ENCODE measurements around the gene PDK2. TPM values are rescaled to one million over a fixed set of nuclear protein-coding genes. Genes with fewer than 3 reads are reported as not detected.
A peak's percentile ranks its signal among the peaks of the same experiment; 100 is the strongest.

Gene PDK2
- total RNA-seq, 5 donors from 2014 or later (not counting 1 experiment from before 2014, with no cell fraction given) = 18.8 to 37.2 (median 30.0) TPM

GRCh38 chr17:50099003-50099402 lies 3.9 kb downstream of the PDK2 start:
- no peaks in the 10 kb centered on the region for H3K27me3 ChIP-seq (replicated peaks in 1 of 2; ENCODE audit: control insufficient read depth in 2 of 2, extremely low read depth in 1 of 2, insufficient read depth in 2 of 2, low read length in 1 of 2)
- H3K9me3 Mint-ChIP-seq = no peaks in the 10 kb centered on the region
- peaks cover 5 to 34% of the 10 kb centered on the region in 2 experiments for H3K4me1 ChIP-seq (ENCODE audit: control insufficient read depth in 1 of 2, extremely low read depth in 1 of 2, insufficient read depth in 2 of 2, low read length in 2 of 2)
- peaks cover 12 to 40% of the 10 kb centered on the region in 2 donors for H3K36me3 ChIP-seq (ENCODE audit: control insufficient read depth in 2 of 2, extremely low read depth in 1 of 2, insufficient read depth in 1 of 2, low read length in 1 of 2)
- H3K4me3 Mint-ChIP-seq = no peak overlapping the region
- peaks cover 36 to 51% (median 39%) of the 10 kb centered on the region in 3 donors for H3K4me1 Mint-ChIP-seq
- H3K9me3 ChIP-seq = no peaks in the 10 kb centered on the region
- ChIA-PET POLR2A (no interaction called here), CTCF (interaction anchor here in 1 of 2 donors (1.0 kb wide), 1 partner anchor 8 kb away, joined by 5 read pairs; no protein-coding TSS in a partner anchor)
- no peak overlapping the region for H3K4me3 ChIP-seq (ENCODE audit: control insufficient read depth in 1 of 2, extremely low read depth in 1 of 2, low read length in 1 of 2)
- no peak for ATAC-seq (replicated peaks in 1 of 4)
- WGBS (ENCODE audit: insufficient coverage) = 89% methylated on average over 3 of the region's 5 CpGs
- H3K27ac Mint-ChIP-seq = no peak overlapping the region
- no peak for DNase-seq
- H3K27ac ChIP-seq (ENCODE audit: low read length) = no peak overlapping the region
- no peaks in the 10 kb centered on the region for H3K27me3 Mint-ChIP-seq
- peaks cover 16% of the 10 kb centered on the region for H3K36me3 Mint-ChIP-seq

GRCh38 chr17:50100480-50100883 lies 5.3 kb downstream of the PDK2 start:
- ATAC-seq (replicated peaks in 1 of 4) = no peak
- H3K4me1 ChIP-seq (ENCODE audit: control insufficient read depth in 1 of 2, extremely low read depth in 1 of 2, insufficient read depth in 2 of 2, low read length in 2 of 2) = peaks cover 5 to 29% of the 10 kb centered on the region in 2 experiments
- 92% methylated on average over 2 of the region's 5 CpGs for WGBS (ENCODE audit: insufficient coverage)
- ChIA-PET POLR2A (no interaction called here), CTCF (interaction anchor here in 1 of 2 donors (0.6 kb wide), 1 partner anchor 763 kb away, joined by 3 read pairs; no protein-coding TSS in a partner anchor)
- no peak for DNase-seq
- no peak overlapping the region for H3K4me3 Mint-ChIP-seq
- no peak overlapping the region for H3K4me3 ChIP-seq (ENCODE audit: control insufficient read depth in 1 of 2, extremely low read depth in 1 of 2, low read length in 1 of 2)
- H3K27me3 ChIP-seq (replicated peaks in 1 of 2; ENCODE audit: control insufficient read depth in 2 of 2, extremely low read depth in 1 of 2, insufficient read depth in 2 of 2, low read length in 1 of 2) = no peaks in the 10 kb centered on the region
- H3K9me3 ChIP-seq = no peaks in the 10 kb centered on the region
- no peaks in the 10 kb centered on the region for H3K9me3 Mint-ChIP-seq
- no peak overlapping the region for H3K27ac ChIP-seq (ENCODE audit: low read length)
- H3K27ac Mint-ChIP-seq = peak overlapping the region in 1 of 2 donors; percentile 48
- H3K36me3 ChIP-seq (ENCODE audit: control insufficient read depth in 2 of 2, extremely low read depth in 1 of 2, insufficient read depth in 1 of 2, low read length in 1 of 2) = peaks cover 15 to 43% of the 10 kb centered on the region in 2 donors
- H3K36me3 Mint-ChIP-seq = peaks cover 16% of the 10 kb centered on the region
- peaks cover 30 to 36% (median 31%) of the 10 kb centered on the region in 3 donors for H3K4me1 Mint-ChIP-seq
- H3K27me3 Mint-ChIP-seq = no peaks in the 10 kb centered on the region

- 90% methylated on average over 11 of the region's 15 CpGs for WGBS (ENCODE audit: insufficient coverage)
- Histone ChIP-seq H3K9me3 (no peaks in the 10 kb centered on the region), H3K27ac (ENCODE audit: low read length) (no peak overlapping the region), H3K4me3 (ENCODE audit: control insufficient read depth in 1 of 2, extremely low read depth in 1 of 2, low read length in 1 of 2) (no peak overlapping the region), H3K36me3 (ENCODE audit: control insufficient read depth in 2 of 2, extremely low read depth in 1 of 2, insufficient read depth in 1 of 2, low read length in 1 of 2) (peaks cover 15 to 47% of the 10 kb centered on the region in 2 donors), H3K4me1 (ENCODE audit: control insufficient read depth in 1 of 2, extremely low read depth in 1 of 2, insufficient read depth in 2 of 2, low read length in 2 of 2) (peaks cover 2 to 26% of the 10 kb centered on the region in 2 experiments), H3K27me3 (replicated peaks in 1 of 2; ENCODE audit: control insufficient read depth in 2 of 2, extremely low read depth in 1 of 2, insufficient read depth in 2 of 2, low read length in 1 of 2) (no peaks in the 10 kb centered on the region)
- H3K27ac Mint-ChIP-seq = no peak overlapping the region
- ChIA-PET POLR2A (no interaction called here), CTCF (no interaction called here)
- ATAC-seq (replicated peaks in 1 of 4) (no peak), DNase-seq (no peak)
- H3K4me3 Mint-ChIP-seq = no peak overlapping the region
- no peaks in the 10 kb centered on the region for H3K9me3 Mint-ChIP-seq
- H3K27me3 Mint-ChIP-seq = no peaks in the 10 kb centered on the region
- peaks cover 16% of the 10 kb centered on the region for H3K36me3 Mint-ChIP-seq
- H3K4me1 Mint-ChIP-seq = peaks cover 25 to 32% (median 26%) of the 10 kb centered on the region in 3 donors
Observed at GRCh38 chr17:50100921-50101345, 5.8 kb downstream of the PDK2 start.

- peaks cover 20% of the 10 kb centered on the region for H3K36me3 Mint-ChIP-seq
- ATAC-seq (replicated peaks in 1 of 4) (no peak), DNase-seq (no peak)
- peaks cover 0 to 20% of the 10 kb centered on the region in 2 experiments for H3K4me1 ChIP-seq (ENCODE audit: control insufficient read depth in 1 of 2, extremely low read depth in 1 of 2, insufficient read depth in 2 of 2, low read length in 2 of 2)
- no peak overlapping the region for H3K4me3 Mint-ChIP-seq
- POLR2A ChIA-PET = no interaction called here
- H3K27ac Mint-ChIP-seq = no peak overlapping the region
- no peaks in the 10 kb centered on the region for H3K27me3 Mint-ChIP-seq
- no peaks in the 10 kb centered on the region for H3K9me3 Mint-ChIP-seq
- H3K27me3 ChIP-seq (replicated peaks in 1 of 2; ENCODE audit: control insufficient read depth in 2 of 2, extremely low read depth in 1 of 2, insufficient read depth in 2 of 2, low read length in 1 of 2) = no peaks in the 10 kb centered on the region
- no peaks in the 10 kb centered on the region for H3K9me3 ChIP-seq
- WGBS (ENCODE audit: insufficient coverage) = 85% methylated on average over 14 of the region's 17 CpGs
- peaks cover 19 to 26% (median 20%) of the 10 kb centered on the region in 3 donors for H3K4me1 Mint-ChIP-seq
- peaks cover 15 to 49% of the 10 kb centered on the region in 2 donors for H3K36me3 ChIP-seq (ENCODE audit: control insufficient read depth in 2 of 2, extremely low read depth in 1 of 2, insufficient read depth in 1 of 2, low read length in 1 of 2)
- H3K4me3 ChIP-seq (ENCODE audit: control insufficient read depth in 1 of 2, extremely low read depth in 1 of 2, low read length in 1 of 2) = no peak overlapping the region
- H3K27ac ChIP-seq (ENCODE audit: low read length) = no peak overlapping the region
- CTCF ChIA-PET = no interaction called here
Observed at GRCh38 chr17:50101346-50102163, 6.4 kb downstream of the PDK2 start.

DNA sequence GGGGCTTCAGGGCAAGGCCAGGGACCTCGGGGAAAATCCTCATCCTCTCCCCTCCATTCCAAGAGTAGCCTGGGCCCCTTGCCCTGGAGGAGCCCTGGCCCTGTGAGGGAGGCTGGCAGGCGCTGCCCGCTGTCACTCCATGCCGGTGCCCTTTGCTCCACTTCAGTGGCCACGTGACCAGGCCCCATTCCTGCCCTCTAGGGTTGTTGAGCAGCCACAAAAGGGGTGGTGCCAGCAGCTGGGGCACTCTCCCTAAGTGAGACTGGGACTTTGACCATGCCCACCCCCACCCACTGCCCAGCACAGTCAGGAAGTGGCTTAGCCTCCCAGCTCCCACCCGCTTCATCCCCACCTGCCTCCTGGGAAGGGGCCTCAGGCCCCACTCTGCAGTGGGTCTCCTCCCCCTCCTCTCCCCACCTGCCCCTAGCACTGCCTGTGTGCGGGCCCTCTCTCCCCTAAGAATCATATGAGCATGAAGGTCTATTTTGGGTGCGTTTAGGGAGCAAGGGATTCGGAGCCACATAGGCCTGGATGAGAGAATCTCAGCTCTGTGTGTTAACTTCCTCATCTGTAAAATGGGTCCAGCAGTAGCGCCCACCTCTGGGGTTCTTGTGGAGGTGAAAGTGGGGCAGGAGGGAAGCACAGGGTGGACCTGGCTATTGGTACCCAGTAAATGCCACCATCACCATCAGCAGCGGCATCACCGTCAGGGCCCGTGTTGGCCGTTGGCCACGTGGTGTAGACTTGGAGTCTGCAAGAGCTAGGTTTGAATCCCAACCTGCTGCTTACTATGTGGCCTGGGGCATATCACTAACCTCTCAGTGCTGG lies 7.2 kb downstream of the PDK2 start:
- POLR2A ChIA-PET = interaction anchor here in 1 of 2 donors (0.6 kb wide), 1 partner anchor 276 kb away, joined by 3 read pairs; no protein-coding TSS in a partner anchor
- no peak for ATAC-seq (replicated peaks in 1 of 4)

GRCh38 chr17:50103252-50103651 lies 8.1 kb downstream of the PDK2 start:
- H3K4me3 ChIP-seq (ENCODE audit: control insufficient read depth in 1 of 2, extremely low read depth in 1 of 2, low read length in 1 of 2) = no peak overlapping the region
- H3K4me3 Mint-ChIP-seq = no peak overlapping the region
- POLR2A ChIA-PET = interaction anchor here in 1 of 2 donors (0.6 kb wide), 2 partner anchors 277 to 400 kb away, joined by 3 to 5 read pairs; no protein-coding TSS in a partner anchor
- WGBS (ENCODE audit: insufficient coverage) = 92% methylated on average over 2 of the region's 2 CpGs
- H3K36me3 ChIP-seq (ENCODE audit: control insufficient read depth in 2 of 2, extremely low read depth in 1 of 2, insufficient read depth in 1 of 2, low read length in 1 of 2) = peaks cover 15 to 55% of the 10 kb centered on the region in 2 donors
- CTCF ChIA-PET = interaction anchor here in 1 of 2 donors (0.6 to 1.6 kb wide), 2 partner anchors 9 to 79 kb away, joined by 3 to 6 read pairs; no protein-coding TSS in a partner anchor
- no peak for ATAC-seq (replicated peaks in 1 of 4)
- H3K4me1 Mint-ChIP-seq = peaks cover 10 to 13% (median 11%) of the 10 kb centered on the region in 3 donors
- no peaks in the 10 kb centered on the region for H3K27me3 Mint-ChIP-seq
- no peak for DNase-seq
- no peak overlapping the region for H3K27ac Mint-ChIP-seq
- no peaks in the 10 kb centered on the region for H3K9me3 ChIP-seq
- no peak overlapping the region for H3K27ac ChIP-seq (ENCODE audit: low read length)
- H3K4me1 ChIP-seq (ENCODE audit: control insufficient read depth in 1 of 2, extremely low read depth in 1 of 2, insufficient read depth in 2 of 2, low read length in 2 of 2) = peaks cover 0 to 10% of the 10 kb centered on the region in 2 experiments
- peaks cover 25% of the 10 kb centered on the region for H3K36me3 Mint-ChIP-seq
- no peaks in the 10 kb centered on the region for H3K27me3 ChIP-seq (replicated peaks in 1 of 2; ENCODE audit: control insufficient read depth in 2 of 2, extremely low read depth in 1 of 2, insufficient read depth in 2 of 2, low read length in 1 of 2)
- H3K9me3 Mint-ChIP-seq = no peaks in the 10 kb centered on the region

More for the DNA sequence above, 7.2 kb downstream of the PDK2 start:
- WGBS (ENCODE audit: insufficient coverage) = 82% methylated on average over 10 of the region's 15 CpGs
- no peaks in the 10 kb centered on the region for H3K27me3 ChIP-seq (replicated peaks in 1 of 2; ENCODE audit: control insufficient read depth in 2 of 2, extremely low read depth in 1 of 2, insufficient read depth in 2 of 2, low read length in 1 of 2)
- H3K4me1 Mint-ChIP-seq = peaks cover 11 to 17% (median 12%) of the 10 kb centered on the region in 3 donors
- H3K36me3 ChIP-seq (ENCODE audit: control insufficient read depth in 2 of 2, extremely low read depth in 1 of 2, insufficient read depth in 1 of 2, low read length in 1 of 2) = peaks cover 15 to 55% of the 10 kb centered on the region in 2 donors
- H3K9me3 ChIP-seq = no peaks in the 10 kb centered on the region
- H3K27ac Mint-ChIP-seq = no peak overlapping the region
- peaks cover 0 to 12% of the 10 kb centered on the region in 2 experiments for H3K4me1 ChIP-seq (ENCODE audit: control insufficient read depth in 1 of 2, extremely low read depth in 1 of 2, insufficient read depth in 2 of 2, low read length in 2 of 2)
- no peak overlapping the region for H3K4me3 Mint-ChIP-seq
- H3K27me3 Mint-ChIP-seq = no peaks in the 10 kb centered on the region
- CTCF ChIA-PET = no interaction called here
- no peak overlapping the region for H3K4me3 ChIP-seq (ENCODE audit: control insufficient read depth in 1 of 2, extremely low read depth in 1 of 2, low read length in 1 of 2)
- no peaks in the 10 kb centered on the region for H3K9me3 Mint-ChIP-seq
- DNase-seq = no peak
- peaks cover 21% of the 10 kb centered on the region for H3K36me3 Mint-ChIP-seq
- H3K27ac ChIP-seq (ENCODE audit: low read length) = no peak overlapping the region

Data from T-cell (primary cell).